Retinal pigment epithelial cell (primary cell): ENCODE data around the gene IQGAP2.

ENCODE experiments used
- DNase-seq: peaks from one replicate; pipeline ENCODE4 v3.0.0-alpha.2; 2010; ENCODE audit warnings: low read depth
- H3K4me3 ChIP-seq: 2 replicates; pipeline ENCODE4 v1.5.1; 2011; ENCODE audit warnings: mild to moderate bottlenecking, low read length, control low read depth, moderate library complexity
- CTCF ChIP-seq: conservative IDR thresholded peaks from 2 replicates; pipeline ENCODE4 v1.5.1; 2011; ENCODE audit warnings: low read depth, low read length, control low read depth, inconsistent platforms

Gene IQGAP2

GRCh38 chr5:76571559-76571958, 168.5 kb downstream of the IQGAP2 start:
- TF ChIP-seq CTCF: no peak
- no peak for DNase-seq

GRCh38 chr5:76576450-76576849, 173.4 kb downstream of the IQGAP2 start:
- DNase-seq: no peak
- TF ChIP-seq CTCF: no peak
- H3K4me3 ChIP-seq: no peak overlapping the region

More at GRCh38 chr5:76571559-76571958, 168.5 kb downstream of the IQGAP2 start:
- no peak overlapping the region for H3K4me3 ChIP-seq

- no peak for TF ChIP-seq CTCF
- no peak overlapping the region for H3K4me3 ChIP-seq
These were observed 173.9 kb downstream of the IQGAP2 start for GRCh38 chr5:76576996-76577395.

GRCh38 chr5:76579166-76579937, 176.3 kb downstream of the IQGAP2 start:
- no peak for TF ChIP-seq CTCF
- DNase-seq: no peak
- no peak overlapping the region for H3K4me3 ChIP-seq

More at GRCh38 chr5:76576996-76577395, 173.9 kb downstream of the IQGAP2 start:
- no peak for DNase-seq

- TF ChIP-seq CTCF: no peak
- DNase-seq: no peak
- no peak overlapping the region for H3K4me3 ChIP-seq
These were observed 177.9 kb downstream of the IQGAP2 start for GRCh38 chr5:76580981-76581380.

GRCh38 chr5:76582230-76583162, 179.4 kb downstream of the IQGAP2 start:
- no peak overlapping the region for H3K4me3 ChIP-seq
- no peak for DNase-seq
- no peak for TF ChIP-seq CTCF
